ENCODE measurements around the gene ADAMTS4.

The ADAMTS4 gene

GRCh38 chr1:161159087-161159912 lies 39.6 kb downstream of the ADAMTS4 start, which contains the start of gene USP21:
USP21 (plus strand) TSS chr1:161159500; CDS start chr1:161160641, 1,141 bp downstream.
- in situ Hi-C loops (cut with MboI; ENCODE audit: low sequenced_read_pairs), result no loop called here

GRCh38 chr1:161158316-161159010 lies 40.4 kb downstream of the ADAMTS4 start:
- in situ Hi-C loops (cut with MboI; ENCODE audit: low sequenced_read_pairs), result no loop called here

GRCh38 chr1:161157867-161158266 lies 41.0 kb downstream of the ADAMTS4 start:
- in situ Hi-C loops (cut with MboI; ENCODE audit: low sequenced_read_pairs), result no loop called here

GRCh38 chr1:161153682-161154337 lies 45.0 kb downstream of the ADAMTS4 start, which contains the start of gene UFC1:
UFC1 (plus strand) TSS chr1:161153978; CDS start chr1:161153998, 20 bp downstream.
- in situ Hi-C loops (cut with MboI; ENCODE audit: low sequenced_read_pairs), result no loop called here

- in situ Hi-C loops (cut with MboI; ENCODE audit: low sequenced_read_pairs), result no loop called here
Measured at GRCh38 chr1:161153176-161153575, 45.7 kb downstream of the ADAMTS4 start.

GRCh38 chr1:161145832-161146231 lies 53.0 kb downstream of the ADAMTS4 start:
- in situ Hi-C loops (cut with MboI; ENCODE audit: low sequenced_read_pairs), result loop anchor here (10.0 kb wide), 1 partner anchor 151 kb away; no protein-coding TSS in a partner anchor

GRCh38 chr1:161140755-161141400 lies 58.0 kb downstream of the ADAMTS4 start:
- in situ Hi-C loops (cut with MboI; ENCODE audit: low sequenced_read_pairs), result loop anchor here (10.0 kb wide), 1 partner anchor 146 kb away; no protein-coding TSS in a partner anchor

- in situ Hi-C loops (cut with MboI; ENCODE audit: low sequenced_read_pairs), result loop anchor here (10.0 kb wide), 1 partner anchor 145 kb away; no protein-coding TSS in a partner anchor
Measured at GRCh38 chr1:161139766-161140165, 59.1 kb downstream of the ADAMTS4 start.

- in situ Hi-C loops (cut with MboI; ENCODE audit: low sequenced_read_pairs), result no loop called here
Measured at GRCh38 chr1:161138431-161138830, 60.4 kb downstream of the ADAMTS4 start.

- in situ Hi-C loops (cut with MboI; ENCODE audit: low sequenced_read_pairs), result no loop called here
Measured at GRCh38 chr1:161137881-161138280, 61.0 kb downstream of the ADAMTS4 start.

All from HL-60/S4 (cell line).